Amniotic stem cell (primary cell): ENCODE results near the gene ZNF576.
"Not testable (repeated sequence)": the region's sequence is repeated elsewhere in the genome, so short reads cannot be mapped to it uniquely, and the experiment has no call there.

ENCODE experiments used
- DNase-seq: peaks from one replicate; lab custom pipeline; 2025; lab: John Stamatoyannopoulos, UW

ZNF576 gene

DNA sequence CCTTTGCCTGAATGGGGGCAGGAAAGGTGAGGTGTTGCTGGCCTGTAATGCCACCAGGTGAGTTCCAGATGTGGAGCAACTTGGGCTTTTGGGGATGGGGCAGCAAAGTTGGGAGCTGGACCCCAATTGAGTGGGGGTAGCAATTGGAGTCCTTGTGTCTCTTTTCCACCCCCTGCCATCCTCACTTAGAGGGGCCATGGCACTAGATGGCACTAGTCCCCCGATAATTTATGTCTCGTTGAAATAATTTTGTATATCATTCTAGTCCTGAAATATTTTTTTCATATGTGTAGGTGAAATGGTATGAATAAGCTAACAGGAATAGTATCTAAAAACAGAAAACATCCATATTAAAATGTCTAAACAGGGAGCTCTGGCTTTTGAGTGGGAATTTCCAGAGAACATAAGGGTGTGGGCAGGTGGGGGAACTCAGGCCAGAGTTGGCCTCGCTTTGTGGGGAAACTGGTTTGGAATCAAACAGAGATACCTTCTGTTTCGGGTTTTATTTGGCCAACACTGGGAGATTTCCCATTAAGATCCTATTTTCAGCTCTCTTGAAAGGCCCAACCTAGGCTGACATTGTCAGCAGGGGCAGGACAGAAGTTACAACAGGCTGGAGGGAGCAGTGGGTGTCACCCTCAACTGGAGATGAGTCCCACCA is 3.4 kb downstream of the ZNF576 start:
- no peak for DNase-seq

DNA sequence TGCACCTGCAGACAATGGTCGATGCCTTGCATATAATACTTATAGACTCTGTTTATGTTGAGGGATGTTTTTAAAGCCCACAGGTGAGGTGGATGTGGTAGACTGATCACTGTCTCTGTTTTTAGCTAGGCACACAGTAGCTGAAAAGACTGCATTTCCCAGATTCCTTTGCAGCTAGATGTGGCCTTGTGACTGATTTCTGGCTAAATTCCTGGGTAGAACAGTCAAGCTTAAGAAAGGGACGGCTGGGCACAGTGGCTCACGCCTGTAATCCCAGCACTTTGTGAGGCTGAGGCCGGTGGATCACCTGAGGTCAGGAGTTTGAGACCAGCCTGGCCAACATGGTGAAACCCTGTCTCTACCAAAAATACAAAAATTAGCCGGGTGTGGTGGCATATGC is 3.9 kb downstream of the ZNF576 start:
- not testable (repeated sequence) for DNase-seq

DNA sequence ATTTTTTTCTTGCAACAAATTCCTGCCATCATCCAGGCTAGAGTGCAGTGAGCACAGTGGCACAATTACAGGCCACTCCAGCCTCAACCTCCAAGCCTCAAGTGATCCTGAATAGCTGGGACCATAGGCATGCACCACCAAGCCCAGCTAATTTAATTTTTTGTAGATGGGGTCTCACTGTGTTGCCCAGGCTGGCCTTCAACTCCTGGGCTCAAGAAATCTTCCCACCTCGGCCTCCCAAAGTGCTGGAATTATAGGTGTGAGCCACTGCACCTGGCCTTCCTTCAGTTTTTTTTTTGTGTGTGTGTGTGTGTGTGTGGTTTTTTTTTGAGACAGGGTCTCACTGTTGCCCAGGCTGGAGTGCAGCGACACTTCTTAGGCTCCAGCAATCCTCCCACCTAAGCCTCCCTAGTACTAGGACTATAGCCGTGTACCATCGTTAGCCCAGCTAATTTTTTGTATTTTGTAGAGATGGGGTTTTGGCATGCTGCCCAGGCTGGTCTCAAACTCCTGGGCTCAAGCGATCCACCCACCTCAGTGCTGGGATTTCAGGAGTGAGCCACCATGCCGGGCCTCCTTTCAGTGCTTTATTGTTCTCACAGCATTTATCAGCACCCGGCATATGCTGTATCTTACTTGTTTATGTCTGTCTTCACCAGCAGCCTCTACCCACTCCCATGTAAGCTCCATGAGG is 9.6 kb downstream of the ZNF576 start:
- DNase-seq: no peak

DNA sequence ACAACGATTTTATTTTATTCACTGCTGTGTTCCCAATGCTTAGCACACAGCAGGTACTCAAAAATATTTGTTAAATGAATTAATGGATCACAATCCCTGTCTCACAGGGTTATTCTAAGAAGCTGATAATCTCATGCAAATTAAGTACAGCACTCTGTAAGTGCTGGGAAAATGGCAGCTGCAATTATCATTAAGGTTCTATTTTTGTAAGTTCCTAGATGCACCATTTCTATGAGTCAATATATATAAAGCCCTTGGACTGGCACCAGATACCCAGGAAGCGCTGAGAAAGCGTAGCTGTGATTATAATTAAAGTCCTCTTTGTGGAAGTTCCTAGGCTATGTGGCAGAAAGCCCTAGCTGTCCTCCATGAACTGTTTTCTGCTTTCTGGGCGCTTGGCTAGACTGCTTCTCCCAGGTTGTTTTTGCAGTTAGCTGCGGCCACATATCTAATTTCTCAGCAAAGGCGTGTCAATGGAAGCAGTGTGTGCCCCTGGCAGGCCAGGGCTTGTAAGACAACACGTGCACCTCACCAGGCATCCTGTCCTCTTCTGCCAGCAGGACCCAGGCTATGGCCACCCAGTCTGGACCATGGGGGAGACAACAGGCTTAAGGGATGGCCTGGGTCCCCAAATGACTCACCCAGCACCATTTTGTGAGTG is 10.3 kb downstream of the ZNF576 start:
- DNase-seq: no peak

DNA sequence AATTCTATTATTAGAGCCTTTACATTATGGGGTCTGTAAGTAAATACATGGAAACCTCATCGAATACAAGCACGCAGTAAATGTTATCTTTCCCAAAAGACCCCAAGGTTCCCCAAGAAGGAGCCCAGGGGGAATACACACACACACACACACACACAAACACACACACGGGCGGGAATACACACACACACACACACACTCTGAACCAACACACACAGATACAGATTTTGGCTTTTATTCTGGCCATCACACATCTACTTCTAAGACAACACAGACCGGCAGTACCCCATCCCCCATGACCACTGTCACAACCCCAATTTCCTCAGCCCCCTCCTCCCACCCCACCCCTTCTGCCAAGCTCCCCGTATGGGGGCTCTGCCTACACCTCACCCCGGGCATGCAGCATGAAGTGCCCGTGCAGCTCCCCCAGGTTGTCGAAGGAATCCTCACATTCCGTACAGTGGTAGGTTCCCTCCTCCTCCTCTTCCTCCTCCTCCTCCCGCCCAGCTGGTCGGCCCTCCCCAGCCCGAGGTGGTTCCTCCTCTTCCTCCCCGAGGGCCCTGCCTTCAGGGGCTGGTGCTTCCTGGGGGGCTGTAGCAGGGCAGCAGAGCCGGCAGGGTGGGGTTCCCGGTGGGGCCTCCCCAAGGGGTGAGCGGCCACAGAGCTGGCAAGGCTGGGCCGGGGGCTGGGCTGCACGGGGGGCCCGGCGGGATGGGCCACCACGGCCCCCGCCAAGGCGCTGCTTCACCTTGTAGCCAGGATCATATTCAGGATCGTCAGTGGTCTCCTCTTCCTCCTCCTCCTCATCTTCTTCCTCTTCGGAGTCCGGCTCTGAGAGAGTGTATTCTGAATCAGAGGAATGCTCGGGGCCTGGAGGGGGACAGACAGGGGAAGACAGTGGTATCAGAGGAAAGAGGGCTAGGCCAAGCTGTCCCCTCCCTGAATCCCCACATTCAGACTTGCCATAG is 11.1 kb downstream of the ZNF576 start:
- no peak for DNase-seq

DNA sequence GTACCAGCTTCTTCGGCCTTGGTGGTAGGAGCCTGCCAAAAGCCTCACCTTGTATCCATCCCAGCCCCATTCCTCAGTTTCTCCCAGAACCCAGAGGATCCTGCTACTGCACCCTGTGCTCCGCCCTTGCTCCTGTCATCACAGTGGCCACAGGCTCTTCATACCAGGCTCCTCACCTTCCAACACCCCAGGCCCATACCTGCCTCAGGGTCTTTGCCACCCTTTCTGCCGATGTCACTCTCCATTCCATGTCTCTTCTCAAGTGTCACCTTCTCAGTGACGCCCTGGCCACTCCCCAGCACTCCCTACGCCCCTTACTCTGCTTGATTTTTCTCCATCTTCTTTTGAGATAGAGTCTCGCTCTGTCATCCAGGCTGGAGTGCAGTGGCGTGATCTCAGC is 13.5 kb downstream of the ZNF576 start:
- DNase-seq: no peak

DNA sequence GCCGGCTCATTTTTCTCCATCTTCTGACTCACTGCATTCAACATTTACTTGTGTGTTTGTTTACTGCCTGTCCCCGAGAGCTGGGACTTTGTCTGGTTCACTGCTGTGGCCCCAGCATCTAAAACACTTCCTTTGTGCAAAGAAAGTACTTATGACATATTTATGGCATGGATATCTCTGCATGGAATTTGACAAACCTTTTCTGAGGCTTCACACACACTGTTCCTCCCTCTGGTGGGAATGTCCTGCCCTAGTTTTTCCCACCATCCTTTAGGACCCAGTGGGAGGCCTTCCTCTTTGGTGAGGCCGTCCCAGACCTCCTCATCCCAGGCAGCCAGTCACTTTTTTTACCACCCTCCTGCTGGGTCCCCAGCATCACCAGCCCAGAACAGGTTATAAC is 14.1 kb downstream of the ZNF576 start:
- no peak for DNase-seq

DNA sequence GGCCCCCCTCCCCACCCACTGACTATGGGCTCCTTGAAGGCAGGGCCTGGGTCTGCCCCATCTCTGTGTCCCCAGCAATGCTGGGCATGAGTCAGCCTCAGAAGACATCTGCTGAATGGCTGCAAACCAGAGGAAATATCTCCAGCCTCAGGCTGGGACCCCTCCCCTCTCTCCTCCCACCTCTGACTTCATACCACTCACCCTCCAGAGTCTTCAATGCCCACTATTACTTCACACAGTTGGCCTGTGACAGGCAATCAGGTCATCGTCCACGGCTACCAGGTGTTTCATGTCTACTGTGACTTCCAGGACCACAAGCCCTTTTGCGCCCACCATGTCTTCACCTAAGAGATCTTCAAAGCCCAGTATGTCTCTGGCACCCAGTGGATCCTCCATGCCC is 15.4 kb downstream of the ZNF576 start, which contains the start of gene SRRM5:
SRRM5 (plus strand) TSS at position 301 of the 400 bp plus-strand sequence; CDS start at position 335, 34 bp downstream.
- DNase-seq: no peak

DNA sequence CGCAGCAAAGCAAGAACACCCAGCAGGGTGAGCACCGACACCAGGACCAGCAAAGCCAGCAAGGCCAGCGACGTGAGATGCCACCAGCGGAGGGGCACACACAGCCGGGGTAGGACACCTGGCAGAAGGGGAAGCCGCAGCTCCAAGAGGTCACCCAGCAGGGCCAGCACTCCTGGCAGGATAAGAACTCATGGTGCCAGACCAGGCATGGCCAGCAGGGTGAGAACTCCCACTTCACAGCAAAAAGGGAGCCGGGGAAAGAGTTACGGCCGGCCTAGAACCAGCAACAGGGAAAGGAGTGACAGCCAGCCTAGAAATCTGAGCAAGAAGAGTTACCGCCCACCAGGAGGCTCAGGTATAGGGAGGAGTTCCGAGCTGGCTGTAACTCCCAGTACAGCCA is 16.0 kb downstream of the ZNF576 start:
- DNase-seq: no peak

DNA sequence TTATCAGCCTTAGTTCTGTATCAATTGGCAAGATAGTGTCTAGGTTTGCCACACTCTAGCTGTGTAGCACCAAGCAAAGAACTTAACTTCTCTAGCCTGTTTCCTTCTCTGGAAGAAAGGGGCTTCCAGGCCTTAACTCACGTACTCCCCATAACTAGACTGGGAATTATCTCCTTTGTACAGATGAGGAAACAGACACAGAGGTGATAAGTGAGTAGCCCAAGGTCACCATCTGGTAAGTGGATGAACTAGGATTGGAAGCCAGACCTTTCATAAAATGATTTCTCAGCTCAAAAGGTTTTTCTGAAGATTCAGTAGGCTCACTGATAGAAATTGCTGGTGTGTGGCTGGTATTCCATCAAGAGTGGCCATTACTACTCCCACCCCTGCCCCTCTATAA is 19.9 kb downstream of the ZNF576 start:
- DNase-seq: no peak

DNA sequence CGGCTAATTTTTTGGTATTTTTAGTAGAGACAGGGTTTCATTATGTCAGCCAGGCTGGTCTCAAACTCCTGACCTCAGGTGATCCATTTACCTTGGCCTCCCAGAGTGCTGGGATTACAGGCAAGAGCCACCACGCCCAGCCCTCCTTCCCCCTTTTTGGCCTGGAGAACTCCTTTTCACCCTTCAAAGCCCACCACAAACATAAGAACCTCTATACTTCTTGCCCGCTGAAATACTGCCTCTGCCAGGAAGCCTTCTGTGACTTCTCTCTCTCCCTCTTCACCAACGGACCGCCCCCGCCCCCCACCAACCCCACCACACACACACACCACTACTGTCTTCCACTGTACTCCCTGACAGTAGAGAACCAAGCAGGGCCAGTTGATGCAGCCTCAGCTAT is 20.6 kb downstream of the ZNF576 start:
- DNase-seq: no peak

DNA sequence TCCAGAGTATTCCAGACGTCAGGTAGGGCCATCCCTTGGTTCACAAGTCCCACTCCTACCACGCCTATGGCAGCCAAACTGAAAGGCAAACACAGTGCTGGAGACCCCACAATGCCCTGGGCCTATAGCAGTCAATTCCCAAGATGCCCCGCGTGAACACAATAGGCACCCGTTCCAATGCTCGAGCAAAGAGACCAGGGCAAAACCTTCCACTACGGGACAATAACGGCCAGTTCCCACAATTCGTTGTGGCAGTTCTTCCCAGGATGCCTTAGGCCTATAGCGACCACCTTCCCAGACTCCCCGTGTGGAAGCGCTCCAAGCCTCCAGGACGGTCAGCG is 22.5 kb downstream of the ZNF576 start:
- DNase-seq: no peak

DNA sequence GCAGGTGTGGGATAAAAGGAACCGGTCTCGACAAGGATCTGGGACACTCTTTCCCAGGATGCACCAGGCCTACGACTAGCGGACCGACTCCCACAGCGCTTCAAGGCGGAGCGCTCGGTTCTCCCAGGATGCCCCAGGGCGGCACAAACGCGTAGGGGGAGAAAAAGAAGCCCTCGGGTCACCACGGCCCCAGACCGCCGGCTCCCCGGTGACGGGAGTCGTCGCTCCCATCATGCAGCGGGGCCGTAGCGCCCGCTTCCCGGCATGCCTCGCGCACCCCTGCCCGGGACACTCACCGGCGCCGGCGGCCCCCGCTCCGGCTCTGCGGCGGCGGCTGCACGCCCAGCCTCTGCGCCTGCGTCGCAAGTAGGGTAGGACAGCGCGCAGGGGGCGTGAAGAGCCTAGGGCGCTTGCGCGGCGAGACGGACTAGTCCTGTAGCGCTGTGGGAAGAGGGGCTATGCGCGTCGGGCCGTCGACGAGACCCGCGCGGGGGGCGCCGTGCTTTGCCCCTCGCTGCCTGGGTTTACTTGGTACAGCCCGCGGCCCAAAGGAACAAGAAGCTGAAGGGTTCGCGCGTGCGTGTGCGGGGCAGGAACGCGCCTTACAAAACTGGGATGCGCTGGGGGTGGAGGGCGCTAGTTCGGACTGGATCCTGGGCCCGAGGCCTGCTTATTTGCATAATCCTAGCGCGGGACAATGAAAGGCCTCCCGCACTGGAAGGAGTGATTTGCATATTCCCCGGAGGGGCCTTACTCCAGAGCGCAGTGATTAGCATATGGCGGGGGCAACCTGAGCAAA is 23.1 kb downstream of the ZNF576 start, which contains the start of gene ZNF428:
ZNF428 (minus strand) TSS at position 368 of the 799 bp plus-strand sequence. CDS start 5,325 bp downstream, outside the sequence.
- DNase-seq: peak; percentile 57

DNA sequence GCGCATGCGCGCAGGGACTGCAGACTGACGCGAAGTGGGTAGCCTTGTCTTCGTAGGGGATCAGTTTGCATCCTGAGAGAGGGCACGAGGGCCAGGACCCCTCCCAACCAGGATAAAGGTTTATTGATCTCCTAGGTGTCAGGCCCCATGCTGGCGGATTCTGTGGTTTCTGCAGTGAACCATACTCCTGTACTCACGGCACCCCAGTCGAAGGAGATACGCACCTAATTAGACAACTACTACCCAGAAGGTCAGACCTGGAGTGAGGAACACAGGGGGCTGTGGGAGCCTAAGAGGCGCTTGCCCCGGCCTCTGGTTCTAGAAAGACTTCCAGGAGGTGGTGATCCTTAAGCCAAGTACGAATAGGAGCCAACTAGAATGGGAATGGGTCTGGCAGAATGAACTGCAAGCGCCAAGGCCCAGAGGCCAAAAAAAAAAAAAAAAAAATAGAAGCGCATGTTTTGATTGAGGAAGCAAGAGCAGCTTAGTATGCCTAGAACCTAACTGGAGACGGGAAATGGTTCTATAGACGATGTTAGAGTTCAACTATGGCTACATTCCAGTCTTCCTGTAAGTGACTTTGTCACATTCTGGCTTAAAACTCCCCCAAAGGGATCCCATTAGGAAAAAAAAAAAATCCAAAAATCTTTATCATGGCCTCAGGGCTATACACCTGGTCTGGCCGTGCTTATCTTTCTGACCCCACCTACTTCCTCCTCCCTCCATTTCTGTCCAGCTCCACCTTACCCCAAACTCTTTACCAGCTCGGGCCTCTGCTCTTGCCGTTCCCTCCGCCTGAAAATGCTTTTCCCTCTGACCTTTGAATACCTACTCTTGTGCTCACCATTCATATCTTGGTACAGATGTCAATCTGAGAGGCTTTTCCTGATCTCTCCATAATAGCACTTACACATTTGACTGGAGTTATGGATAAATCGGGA is 23.9 kb downstream of the ZNF576 start:
- no peak for DNase-seq

DNA sequence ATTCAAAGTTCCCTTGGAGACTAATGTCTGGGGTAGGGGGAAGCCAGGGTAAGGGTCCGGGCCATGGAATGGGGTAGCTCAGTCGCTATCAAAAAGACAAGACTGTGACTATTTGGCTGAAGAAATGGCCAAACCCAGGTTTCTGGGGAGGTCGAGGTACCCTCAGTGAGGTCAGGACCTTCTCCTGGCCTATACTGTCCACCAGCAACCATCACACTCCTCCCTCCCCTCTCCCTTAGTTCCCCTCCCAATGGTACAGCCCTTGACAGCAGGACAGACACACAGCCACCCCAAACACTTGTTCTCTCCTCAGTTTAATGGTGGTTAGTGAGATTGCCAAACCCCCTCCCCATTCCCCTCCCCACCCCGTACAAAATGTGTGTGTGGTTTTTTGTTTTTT is 25.7 kb downstream of the ZNF576 start:
- DNase-seq: no peak

DNA sequence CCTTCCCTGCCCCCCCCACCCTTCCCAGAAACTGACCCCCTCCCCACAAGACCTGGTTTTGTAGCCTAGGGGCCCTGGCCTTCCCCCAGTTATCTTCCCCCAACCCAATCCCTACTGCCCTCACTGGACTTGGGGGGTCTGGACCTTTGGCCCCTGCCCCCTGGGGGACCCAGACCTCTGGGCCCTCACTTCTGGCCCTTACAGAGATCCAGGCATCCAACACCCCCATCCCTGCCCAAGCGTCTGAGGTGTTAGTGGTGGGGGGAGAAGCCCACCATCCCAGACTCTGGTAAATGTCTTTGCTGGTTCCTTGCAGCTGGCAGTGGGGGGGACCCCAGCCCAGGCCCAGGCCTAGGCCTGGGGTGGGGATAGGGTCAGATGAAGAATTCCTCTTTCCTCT is 26.6 kb downstream of the ZNF576 start:
- no peak for DNase-seq

DNA sequence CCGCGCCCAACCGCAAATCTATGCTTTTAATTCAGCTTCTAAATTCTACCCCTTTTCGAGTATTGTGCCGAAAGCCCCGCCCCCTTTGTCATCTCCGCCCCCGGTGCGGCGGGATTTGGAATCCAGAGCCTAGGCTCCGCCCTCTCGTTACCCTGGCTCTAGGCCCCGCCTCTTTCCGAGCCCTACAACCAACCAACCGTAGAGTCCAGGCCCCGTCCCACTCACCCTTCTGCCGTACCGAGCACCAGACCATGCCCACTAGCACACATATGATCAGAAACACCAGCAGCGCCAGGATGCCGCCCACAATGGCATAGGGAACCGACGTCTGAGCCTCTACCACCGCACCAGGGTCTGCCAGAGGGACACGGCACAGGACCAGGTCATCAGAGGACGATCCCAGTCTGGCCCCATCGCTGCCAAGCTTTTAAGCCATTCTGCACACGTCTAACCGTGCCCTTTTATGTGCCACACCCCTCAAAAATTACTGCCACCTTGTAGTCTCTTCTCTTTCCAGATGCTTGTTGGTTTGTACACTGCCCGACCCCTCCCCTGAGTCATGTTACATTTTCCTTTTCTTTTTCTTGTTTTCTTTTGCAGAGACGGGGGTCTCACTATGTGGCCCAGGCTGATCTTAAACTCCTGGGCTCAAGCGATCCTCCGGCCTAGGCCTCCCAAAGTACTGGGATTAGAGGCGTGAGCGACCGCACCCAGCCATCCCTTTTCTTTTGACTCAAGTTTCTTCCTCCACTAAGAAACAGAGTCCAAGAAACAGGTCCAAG is 27.7 kb downstream of the ZNF576 start:
- no peak for DNase-seq

DNA sequence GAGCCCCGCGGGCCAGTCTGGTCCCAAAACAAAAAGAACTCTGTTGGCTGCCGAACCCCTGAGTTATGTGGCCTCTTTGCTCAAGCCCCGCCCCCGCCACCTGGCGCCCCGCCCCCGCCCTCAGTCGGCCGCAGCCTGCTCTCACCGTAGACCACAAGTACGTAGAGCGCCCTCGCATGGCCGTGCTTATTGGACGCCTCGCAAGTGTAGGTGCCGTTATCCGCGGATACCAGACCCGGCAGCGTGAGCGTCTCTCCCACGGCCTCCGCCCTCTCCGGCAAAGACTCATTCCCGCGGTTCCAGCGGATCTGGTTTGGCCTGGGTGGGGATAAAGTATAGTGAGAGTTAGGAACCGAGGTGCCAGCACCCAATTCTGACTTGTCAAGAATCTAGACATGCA is 28.5 kb downstream of the ZNF576 start:
- DNase-seq: no peak

DNA sequence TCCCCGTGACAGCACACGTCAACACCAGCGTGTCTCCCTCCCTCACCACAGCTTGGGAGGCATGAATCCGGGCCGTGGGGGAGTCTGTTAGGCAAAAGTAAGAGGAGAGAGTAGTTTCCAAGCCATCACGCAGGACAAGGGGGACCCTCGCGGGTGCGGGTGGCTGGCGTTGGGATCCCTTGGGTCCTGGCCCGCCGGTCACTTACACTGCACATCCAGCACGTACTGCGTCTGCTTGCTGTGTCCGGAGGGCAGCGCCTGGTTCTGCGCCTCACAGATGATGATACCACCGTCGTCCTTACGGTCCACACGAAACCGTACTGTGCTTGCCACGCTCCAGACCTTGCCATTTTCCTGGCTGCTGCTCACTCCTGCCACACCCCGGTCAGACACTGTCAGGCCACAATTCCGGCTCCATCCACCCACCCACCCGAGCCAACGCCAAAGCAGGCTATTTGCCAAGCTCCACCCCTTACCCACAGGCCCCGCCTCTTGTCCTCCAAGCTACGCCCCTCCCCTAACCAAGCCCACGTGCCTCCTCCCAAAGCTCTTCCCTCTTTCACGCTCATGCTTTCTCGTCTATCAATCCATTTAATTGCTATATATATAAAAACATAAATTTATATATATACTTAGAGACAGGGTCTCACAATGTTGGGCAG is 29.7 kb downstream of the ZNF576 start:
- no peak for DNase-seq
